ENCODE results near the gene RCHY1. TPM values are rescaled to one million over a fixed set of nuclear protein-coding genes. Genes with fewer than 3 reads are reported as not detected.
"Not testable (repeated sequence)": the region's sequence is repeated elsewhere in the genome, so short reads cannot be mapped to it uniquely, and the experiment has no call there.

The RCHY1 gene
- total RNA-seq, 2 experiments from 2014 or later = 31.3 to 34.6 TPM

DNA sequence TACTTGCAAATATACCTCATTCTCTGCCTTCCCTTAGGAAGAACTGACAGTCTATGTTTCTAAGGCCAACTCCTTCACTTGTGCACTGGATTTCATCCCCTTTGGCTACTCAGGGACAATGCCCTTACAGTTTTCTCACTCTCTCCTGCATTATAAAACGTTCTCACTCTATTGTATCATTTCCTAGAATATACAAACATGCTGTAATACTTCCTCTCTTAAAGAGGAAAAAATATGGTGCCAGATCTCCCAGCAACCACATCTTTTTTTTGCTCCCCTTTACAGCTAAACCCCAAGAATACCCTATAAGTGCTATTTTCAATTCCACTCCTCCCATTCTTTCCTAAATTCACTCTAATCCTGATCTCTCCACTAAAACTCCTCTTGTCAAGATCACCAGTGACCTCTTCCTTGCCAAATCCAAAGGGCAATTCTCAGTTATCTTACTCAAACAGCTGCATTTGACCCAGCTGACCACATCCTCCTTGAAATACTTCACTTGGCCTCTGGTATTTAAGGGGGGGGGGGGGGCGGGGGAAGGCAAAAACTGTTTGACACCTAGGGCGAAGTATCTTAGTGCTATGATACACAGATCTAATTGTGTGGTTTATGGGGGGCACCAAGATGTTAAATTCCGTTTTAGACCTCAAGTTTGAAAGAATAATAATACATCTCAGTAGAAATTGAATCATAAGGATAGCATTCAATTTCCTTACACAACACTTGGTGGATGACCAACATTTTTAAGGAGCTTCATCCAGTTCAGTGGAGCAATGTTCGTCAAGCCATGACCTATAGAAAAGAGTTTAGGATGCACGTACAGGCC is 1.6 kb downstream of the RCHY1 start:
- Mint-ChIP-seq H3K4me3 (no peak overlapping the region), H3K9me3 (no peaks in the 10 kb centered on the region), H3K27ac (peak overlapping the region; percentile 37), H3K27me3 (ENCODE audit: low read depth) (no peaks in the 10 kb centered on the region), H3K4me1 (ENCODE audit: low read depth) (peaks cover 35% of the 10 kb centered on the region), H3K36me3 (ENCODE audit: low read depth) (peaks cover 17% of the 10 kb centered on the region)
- DNase-seq = no peak
- CTCF ChIA-PET = interaction anchor here (1.0 to 1.9 kb wide), 2 partner anchors 13 to 45 kb away, joined by 3 to 4 read pairs; no protein-coding TSS in a partner anchor
- intact Hi-C loops (cut with micrococcal nuclease) = loop anchor here (5.0 kb wide), 3 partner anchors 700 to 1645 kb away; partner anchors contain the start of genes CCNG2, MTHFD2L and SCARB2

DNA sequence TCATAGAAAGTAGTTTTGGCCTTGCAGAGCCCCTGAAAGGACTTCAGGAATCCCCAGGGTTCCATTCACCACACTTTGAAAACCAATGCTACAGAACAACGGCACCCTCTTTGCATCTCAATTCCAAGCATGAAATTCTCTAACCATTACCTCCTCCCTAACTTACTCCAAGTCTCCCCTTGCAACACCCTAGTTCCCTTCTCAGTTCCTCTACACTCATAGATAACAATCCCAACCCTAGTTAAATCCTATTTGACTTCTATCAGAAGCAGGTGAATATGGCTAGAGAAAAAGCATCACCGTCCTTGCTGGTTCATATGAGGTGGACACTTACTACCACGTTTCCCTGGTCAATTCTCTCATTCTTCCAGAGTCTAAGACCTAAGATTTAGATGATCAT is 2.4 kb downstream of the RCHY1 start:
- no peak for DNase-seq
- CTCF ChIA-PET = no interaction called here
- H3K27me3 Mint-ChIP-seq (ENCODE audit: low read depth) = no peaks in the 10 kb centered on the region
- peaks cover 18% of the 10 kb centered on the region for H3K36me3 Mint-ChIP-seq (ENCODE audit: low read depth)
- H3K4me3 Mint-ChIP-seq = no peak overlapping the region
- H3K4me1 Mint-ChIP-seq (ENCODE audit: low read depth) = peaks cover 34% of the 10 kb centered on the region
- intact Hi-C loops (cut with micrococcal nuclease) = loop anchor here (5.0 kb wide), 3 partner anchors 700 to 1645 kb away; partner anchors contain the start of genes CCNG2, MTHFD2L and SCARB2
- no peaks in the 10 kb centered on the region for H3K9me3 Mint-ChIP-seq
- no peak overlapping the region for H3K27ac Mint-ChIP-seq

DNA sequence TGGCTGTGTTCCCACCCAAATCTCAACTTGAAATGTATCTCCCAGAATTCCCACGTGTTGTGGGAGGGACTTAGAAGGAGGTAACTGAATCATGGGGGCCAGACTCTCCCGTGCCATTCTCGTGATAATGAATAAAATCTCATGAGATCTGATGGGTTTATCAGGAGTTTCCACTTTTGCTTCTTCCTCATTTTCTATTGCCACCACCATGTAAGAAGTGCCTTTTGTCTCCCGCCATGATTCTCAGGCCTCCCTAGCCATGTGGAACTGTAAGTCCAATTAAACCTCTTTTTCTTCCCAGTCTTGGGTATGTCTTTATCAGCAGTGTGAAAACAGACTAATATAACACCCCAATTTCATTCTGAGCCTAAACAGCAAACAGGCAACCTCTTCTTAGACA is 4.6 kb downstream of the RCHY1 start:
- Mint-ChIP-seq H3K36me3 (ENCODE audit: low read depth) (peaks cover 24% of the 10 kb centered on the region), H3K4me1 (ENCODE audit: low read depth) (peaks cover 30% of the 10 kb centered on the region), H3K4me3 (peak overlapping the region; percentile 19)
- H3K9me3 Mint-ChIP-seq; H3K27me3 Mint-ChIP-seq (ENCODE audit: low read depth); intact Hi-C loops (cut with micrococcal nuclease); CTCF ChIA-PET; DNase-seq; H3K27ac Mint-ChIP-seq: not testable (repeated sequence)

- Mint-ChIP-seq H3K27me3 (ENCODE audit: low read depth) (no peaks in the 10 kb centered on the region), H3K36me3 (ENCODE audit: low read depth) (peaks cover 34% of the 10 kb centered on the region), H3K27ac (no peak overlapping the region), H3K4me1 (ENCODE audit: low read depth) (peaks cover 23% of the 10 kb centered on the region), H3K9me3 (no peaks in the 10 kb centered on the region), H3K4me3 (no peak overlapping the region)
- CTCF ChIA-PET = interaction anchor here (1.3 kb wide), 1 partner anchor 8 kb away, joined by 3 read pairs; the partner anchor contains the start of genes RCHY1 and THAP6
- intact Hi-C loops (cut with micrococcal nuclease) = no loop called here
- DNase-seq = no peak
Observed at GRCh38 chr4:75505630-75506029, 8.6 kb downstream of the RCHY1 start.

DNA sequence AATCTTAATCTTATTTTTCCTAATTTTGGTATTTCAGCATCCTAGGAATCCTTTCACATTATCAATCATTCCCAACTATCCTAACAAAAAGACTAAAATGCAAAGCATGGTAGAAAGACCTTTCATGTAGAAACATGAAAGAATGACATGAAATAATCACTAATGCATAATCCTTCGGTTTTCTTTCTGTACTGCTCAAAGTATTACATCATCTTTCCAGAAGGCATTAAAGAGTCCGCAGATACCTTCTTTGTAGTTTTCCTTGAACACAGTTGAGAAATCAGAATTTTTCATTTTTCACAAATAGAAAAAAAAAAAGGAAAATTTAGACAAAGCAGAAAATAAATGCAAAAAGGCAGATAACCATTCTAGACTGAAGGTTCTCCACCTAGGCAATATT is 11.5 kb downstream of the RCHY1 start:
- Mint-ChIP-seq H3K4me1 (ENCODE audit: low read depth) (peaks cover 23% of the 10 kb centered on the region), H3K27ac (no peak overlapping the region), H3K9me3 (no peaks in the 10 kb centered on the region), H3K36me3 (ENCODE audit: low read depth) (peaks cover 39% of the 10 kb centered on the region), H3K4me3 (no peak overlapping the region), H3K27me3 (ENCODE audit: low read depth) (no peaks in the 10 kb centered on the region)
- CTCF ChIA-PET = interaction anchor here (0.6 kb wide), 1 partner anchor 45 kb away, joined by 5 read pairs; no protein-coding TSS in a partner anchor
- DNase-seq = no peak
- intact Hi-C loops (cut with micrococcal nuclease) = no loop called here

DNA sequence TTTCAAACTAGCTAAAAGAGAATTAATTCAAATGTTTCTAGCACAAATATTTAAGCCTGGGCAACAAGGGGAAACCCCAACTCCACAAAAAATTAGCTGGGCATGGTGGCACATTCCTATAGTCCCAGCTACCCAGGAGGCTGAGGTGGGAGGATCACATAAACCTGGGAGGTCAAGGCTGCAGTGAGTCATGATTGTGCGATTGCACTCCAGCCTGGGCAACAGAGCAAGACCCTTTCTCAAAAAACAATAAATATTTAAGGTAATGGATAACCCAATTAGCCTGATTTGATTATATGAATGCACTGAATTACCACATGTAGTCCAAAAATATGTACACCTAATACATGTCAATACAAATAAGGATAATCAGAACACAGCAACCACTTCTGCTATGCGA is 14.3 kb downstream of the RCHY1 start:
- no peak overlapping the region for H3K27ac Mint-ChIP-seq
- intact Hi-C loops (cut with micrococcal nuclease) = loop anchor here (10.0 kb wide), 1 partner anchor 625 kb away; no protein-coding TSS in a partner anchor
- DNase-seq = no peak
- no peaks in the 10 kb centered on the region for H3K27me3 Mint-ChIP-seq (ENCODE audit: low read depth)
- H3K4me1 Mint-ChIP-seq (ENCODE audit: low read depth) = peaks cover 20% of the 10 kb centered on the region
- CTCF ChIA-PET = interaction anchor here (1.1 to 1.6 kb wide), 2 partner anchors 10 to 14 kb away, joined by 4 to 6 read pairs; partner anchors contain the start of genes RCHY1 and THAP6
- H3K9me3 Mint-ChIP-seq = no peaks in the 10 kb centered on the region
- no peak overlapping the region for H3K4me3 Mint-ChIP-seq
- H3K36me3 Mint-ChIP-seq (ENCODE audit: low read depth) = peaks cover 33% of the 10 kb centered on the region

DNA sequence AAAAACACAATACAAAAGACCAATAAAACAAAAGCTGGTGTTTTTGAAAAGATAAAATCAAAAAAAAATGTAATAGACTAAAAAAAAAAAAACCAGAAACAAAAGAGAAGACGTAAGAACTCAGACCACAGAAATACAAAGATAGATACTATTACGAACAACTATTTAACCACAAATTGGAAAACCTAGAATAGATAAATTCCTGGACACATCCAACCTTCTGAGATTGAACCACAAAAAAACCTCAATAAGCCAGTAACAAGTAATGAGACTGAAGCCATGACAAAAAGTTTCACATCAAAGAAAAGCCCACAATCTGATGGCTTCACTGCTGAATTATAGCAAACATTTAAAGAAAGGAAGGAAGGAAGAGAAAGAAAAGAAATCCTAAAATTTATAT is 16.2 kb downstream of the RCHY1 start:
- peaks cover 20% of the 10 kb centered on the region for H3K4me1 Mint-ChIP-seq (ENCODE audit: low read depth)
- no peak overlapping the region for H3K27ac Mint-ChIP-seq
- no peak overlapping the region for H3K4me3 Mint-ChIP-seq
- DNase-seq = no peak
- CTCF ChIA-PET = interaction anchor here (0.6 kb wide), 1 partner anchor 24 kb away, joined by 3 read pairs; no protein-coding TSS in a partner anchor
- no peaks in the 10 kb centered on the region for H3K9me3 Mint-ChIP-seq
- intact Hi-C loops (cut with micrococcal nuclease) = loop anchor here (10.0 kb wide), 1 partner anchor 623 kb away; no protein-coding TSS in a partner anchor
- H3K27me3 Mint-ChIP-seq (ENCODE audit: low read depth) = no peaks in the 10 kb centered on the region
- H3K36me3 Mint-ChIP-seq (ENCODE audit: low read depth) = peaks cover 31% of the 10 kb centered on the region

GRCh38 chr4:75497133-75497532 is 17.1 kb downstream of the RCHY1 start:
- CTCF ChIA-PET = no interaction called here
- Mint-ChIP-seq H3K27me3 (ENCODE audit: low read depth) (no peaks in the 10 kb centered on the region), H3K27ac (no peak overlapping the region), H3K9me3 (no peaks in the 10 kb centered on the region), H3K36me3 (ENCODE audit: low read depth) (peaks cover 32% of the 10 kb centered on the region), H3K4me1 (ENCODE audit: low read depth) (peaks cover 20% of the 10 kb centered on the region), H3K4me3 (no peak overlapping the region)
- DNase-seq = no peak
- intact Hi-C loops (cut with micrococcal nuclease) = loop anchor here (10.0 kb wide), 1 partner anchor 622 kb away; no protein-coding TSS in a partner anchor

DNA sequence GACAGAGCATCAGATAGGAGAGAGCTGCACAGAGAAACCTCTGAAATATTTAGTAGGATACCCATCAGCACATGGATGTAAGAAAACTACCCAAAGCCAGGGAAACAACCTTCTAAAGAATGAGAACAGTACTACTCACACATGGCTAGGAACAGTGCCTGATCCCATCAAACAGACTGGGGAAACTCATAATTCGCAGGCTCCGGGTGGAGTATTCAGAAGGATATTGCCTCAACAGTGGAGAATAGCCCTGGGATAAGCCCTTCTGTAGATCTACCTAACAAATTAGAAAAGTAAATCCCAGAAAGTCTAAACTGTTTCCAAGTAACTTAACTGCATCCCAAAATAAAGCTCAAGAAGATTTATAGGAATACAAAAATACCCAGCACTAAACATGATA is 17.8 kb downstream of the RCHY1 start:
- Mint-ChIP-seq H3K4me3 (no peak overlapping the region), H3K27me3 (ENCODE audit: low read depth) (no peaks in the 10 kb centered on the region), H3K9me3 (no peaks in the 10 kb centered on the region), H3K27ac (no peak overlapping the region), H3K4me1 (ENCODE audit: low read depth) (peaks cover 20% of the 10 kb centered on the region), H3K36me3 (ENCODE audit: low read depth) (peaks cover 36% of the 10 kb centered on the region)
- CTCF ChIA-PET = no interaction called here
- intact Hi-C loops (cut with micrococcal nuclease) = loop anchor here (10.0 kb wide), 1 partner anchor 622 kb away; no protein-coding TSS in a partner anchor
- no peak for DNase-seq

DNA sequence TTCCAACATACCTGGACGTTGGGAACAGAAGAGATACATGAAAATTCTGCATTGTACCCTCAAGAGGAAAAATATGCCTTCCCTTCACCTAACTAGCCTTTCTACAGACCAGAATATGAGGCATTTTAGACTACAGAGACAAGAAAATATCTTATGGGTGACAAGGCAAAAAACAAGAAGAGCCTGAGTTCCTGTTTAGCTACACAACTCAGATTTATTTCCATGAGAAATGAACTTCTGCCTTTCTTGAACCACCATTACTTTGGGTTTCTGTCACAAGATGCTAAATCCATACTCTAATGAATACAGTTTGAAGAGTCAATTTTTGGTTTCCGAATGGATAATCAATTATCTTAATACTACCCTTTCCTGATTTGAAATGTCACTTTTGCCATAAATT is 18.7 kb downstream of the RCHY1 start:
- no peak for DNase-seq
- H3K4me3 Mint-ChIP-seq = no peak overlapping the region
- peaks cover 36% of the 10 kb centered on the region for H3K36me3 Mint-ChIP-seq (ENCODE audit: low read depth)
- intact Hi-C loops (cut with micrococcal nuclease) = loop anchor here (10.0 kb wide), 1 partner anchor 621 kb away; no protein-coding TSS in a partner anchor
- no peaks in the 10 kb centered on the region for H3K9me3 Mint-ChIP-seq
- CTCF ChIA-PET = interaction anchor here (1.4 kb wide), 1 partner anchor 19 kb away, joined by 3 read pairs; the partner anchor contains the start of genes RCHY1 and THAP6
- no peaks in the 10 kb centered on the region for H3K27me3 Mint-ChIP-seq (ENCODE audit: low read depth)
- H3K4me1 Mint-ChIP-seq (ENCODE audit: low read depth) = peaks cover 20% of the 10 kb centered on the region
- peak overlapping the region; percentile 41 for H3K27ac Mint-ChIP-seq

- no peak for DNase-seq
- Mint-ChIP-seq H3K4me1 (ENCODE audit: low read depth) (peaks cover 18% of the 10 kb centered on the region), H3K36me3 (ENCODE audit: low read depth) (peaks cover 35% of the 10 kb centered on the region), H3K4me3 (no peak overlapping the region), H3K27ac (no peak overlapping the region), H3K27me3 (ENCODE audit: low read depth) (no peaks in the 10 kb centered on the region), H3K9me3 (no peaks in the 10 kb centered on the region)
- intact Hi-C loops (cut with micrococcal nuclease) = loop anchor here (5.0 to 10.0 kb wide), 2 partner anchors 562 to 620 kb away; partner anchors contain the start of gene PARM1
- CTCF ChIA-PET = interaction anchor here (1.4 kb wide), 1 partner anchor 19 kb away, joined by 3 read pairs; the partner anchor contains the start of genes RCHY1 and THAP6
Observed at GRCh38 chr4:75494563-75494962, 19.6 kb downstream of the RCHY1 start.

DNA sequence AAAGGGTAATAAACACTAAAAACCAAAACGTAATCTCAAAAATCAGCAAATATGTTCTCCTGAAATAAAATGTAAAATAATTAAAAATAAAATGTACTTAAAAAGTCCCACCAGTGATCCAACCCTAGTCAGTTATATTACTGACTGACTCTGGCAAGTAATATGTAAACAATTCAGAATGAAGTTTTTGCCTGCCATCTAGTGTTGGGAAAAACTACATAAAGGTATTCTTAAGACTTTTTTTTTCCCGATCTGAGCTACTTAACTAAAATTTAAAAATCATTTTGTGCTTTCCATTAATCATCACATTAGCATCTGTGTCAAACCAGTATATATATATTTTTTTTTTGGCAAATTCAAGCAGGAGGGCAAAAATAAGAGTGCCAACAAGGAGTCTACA is 24.0 kb downstream of the RCHY1 start:
- H3K36me3 Mint-ChIP-seq (ENCODE audit: low read depth) = peaks cover 23% of the 10 kb centered on the region
- CTCF ChIA-PET = interaction anchor here (0.6 to 1.9 kb wide), 2 partner anchors 9 to 428 kb away, joined by 3 to 6 read pairs; no protein-coding TSS in a partner anchor
- H3K27ac Mint-ChIP-seq = no peak overlapping the region
- intact Hi-C loops (cut with micrococcal nuclease) = loop anchor here (5.0 to 10.0 kb wide), 2 partner anchors 558 to 615 kb away; partner anchors contain the start of gene PARM1
- DNase-seq = no peak
- no peak overlapping the region for H3K4me3 Mint-ChIP-seq
- no peaks in the 10 kb centered on the region for H3K4me1 Mint-ChIP-seq (ENCODE audit: low read depth)
- no peaks in the 10 kb centered on the region for H3K9me3 Mint-ChIP-seq
- H3K27me3 Mint-ChIP-seq (ENCODE audit: low read depth) = no peaks in the 10 kb centered on the region
